Osteocyte (in vitro differentiated cells): ENCODE measurements around the gene CBX7. TPM values are rescaled to one million over a fixed set of nuclear protein-coding genes. Genes with fewer than 3 reads are reported as not detected.

Experiments
- DNase-seq: peaks from one replicate; pipeline ENCODE4 v3.0.0; 2021; ENCODE audit warnings: mixed read lengths; ENCODE audit not compliant: unreplicated experiment; ENCODE audit errors: extremely low spot score
- H3K27ac Mint-ChIP-seq: one replicate; pipeline ENCODE4 v1.8.0; 2021; ENCODE audit warnings: mild to moderate bottlenecking, mixed read lengths; ENCODE audit not compliant: unreplicated experiment
- H3K27me3 Mint-ChIP-seq: one replicate; pipeline ENCODE4 v1.8.0; 2021; ENCODE audit warnings: mixed read lengths; ENCODE audit not compliant: unreplicated experiment
- H3K36me3 Mint-ChIP-seq: one replicate; pipeline ENCODE4 v1.8.0; 2021; ENCODE audit warnings: mixed read lengths; ENCODE audit not compliant: unreplicated experiment
- H3K4me1 Mint-ChIP-seq: one replicate; pipeline ENCODE4 v1.8.0; 2021; ENCODE audit warnings: mixed read lengths; ENCODE audit not compliant: unreplicated experiment
- H3K4me3 Mint-ChIP-seq: one replicate; pipeline ENCODE4 v1.8.0; 2021; ENCODE audit warnings: mild to moderate bottlenecking, moderate library complexity, mixed read lengths; ENCODE audit not compliant: unreplicated experiment
- H3K9me3 Mint-ChIP-seq: one replicate; pipeline ENCODE4 v1.8.0; 2021; ENCODE audit warnings: mixed read lengths; ENCODE audit not compliant: unreplicated experiment
- total RNA-seq: library from RNA; stranded (reverse); gene quantifications from 2 replicates; pipeline ENCODE4 v1.2.1, GENCODE V29; 2021
- TF ChIP-seq, protein P1 (sequence below): fragments of 200-600 bp; sonication (generic); IDR thresholded peaks from 2 replicates; pipeline ENCODE4 v1.5.0; 2021; ENCODE audit warnings: antibody characterized with exemption, mild to moderate bottlenecking, moderate library complexity

The CBX7 gene
- total RNA-seq, 1 donor from 2014 or later = 9.6 TPM

DNA sequence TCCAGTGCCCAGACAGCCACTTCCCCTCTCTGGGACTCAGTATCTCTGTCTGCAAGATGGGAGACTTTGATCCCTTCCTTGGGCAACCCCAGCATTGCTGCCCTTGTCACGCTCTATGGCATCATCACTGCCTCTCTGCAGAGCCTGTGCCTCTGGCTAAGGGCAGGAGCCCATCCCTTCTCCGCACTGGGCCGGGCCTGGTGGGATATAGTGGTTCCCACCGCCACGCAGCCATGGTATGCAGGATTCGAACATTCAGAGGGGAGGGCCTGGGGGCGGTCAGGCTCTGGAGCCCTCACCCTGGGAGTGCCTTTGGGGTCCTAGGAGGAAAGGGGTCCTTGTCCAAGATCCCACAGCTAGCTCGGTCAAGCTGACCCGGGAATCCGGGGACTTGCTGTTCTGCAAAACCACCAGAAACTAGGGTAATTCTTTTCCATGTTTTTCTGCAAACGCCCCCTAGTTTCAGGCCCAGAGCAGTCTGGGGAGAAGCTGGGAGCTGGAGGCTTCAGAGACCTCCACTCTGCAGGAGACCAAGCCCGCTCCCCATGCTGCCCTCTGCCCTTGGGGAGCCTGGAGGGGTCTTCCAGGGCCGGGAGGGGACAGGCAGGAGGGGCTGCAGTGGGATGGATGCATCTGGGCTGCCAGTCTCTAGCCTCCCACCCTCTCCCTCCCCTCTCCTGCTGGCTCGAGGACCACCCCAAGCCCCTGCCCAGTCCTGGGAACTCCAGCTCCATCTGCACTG, 24.4 kb upstream of the CBX7 start:
- H3K27me3 Mint-ChIP-seq = no peaks in the 10 kb centered on the region
- no peaks in the 10 kb centered on the region for H3K36me3 Mint-ChIP-seq
- TF ChIP-seq, protein P1, sequence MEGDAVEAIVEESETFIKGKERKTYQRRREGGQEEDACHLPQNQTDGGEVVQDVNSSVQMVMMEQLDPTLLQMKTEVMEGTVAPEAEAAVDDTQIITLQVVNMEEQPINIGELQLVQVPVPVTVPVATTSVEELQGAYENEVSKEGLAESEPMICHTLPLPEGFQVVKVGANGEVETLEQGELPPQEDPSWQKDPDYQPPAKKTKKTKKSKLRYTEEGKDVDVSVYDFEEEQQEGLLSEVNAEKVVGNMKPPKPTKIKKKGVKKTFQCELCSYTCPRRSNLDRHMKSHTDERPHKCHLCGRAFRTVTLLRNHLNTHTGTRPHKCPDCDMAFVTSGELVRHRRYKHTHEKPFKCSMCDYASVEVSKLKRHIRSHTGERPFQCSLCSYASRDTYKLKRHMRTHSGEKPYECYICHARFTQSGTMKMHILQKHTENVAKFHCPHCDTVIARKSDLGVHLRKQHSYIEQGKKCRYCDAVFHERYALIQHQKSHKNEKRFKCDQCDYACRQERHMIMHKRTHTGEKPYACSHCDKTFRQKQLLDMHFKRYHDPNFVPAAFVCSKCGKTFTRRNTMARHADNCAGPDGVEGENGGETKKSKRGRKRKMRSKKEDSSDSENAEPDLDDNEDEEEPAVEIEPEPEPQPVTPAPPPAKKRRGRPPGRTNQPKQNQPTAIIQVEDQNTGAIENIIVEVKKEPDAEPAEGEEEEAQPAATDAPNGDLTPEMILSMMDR = no peak
- H3K27ac Mint-ChIP-seq = peak overlapping the region; percentile 100
- H3K9me3 Mint-ChIP-seq = no peaks in the 10 kb centered on the region
- DNase-seq = peak; percentile 79
- H3K4me3 Mint-ChIP-seq = no peak overlapping the region
- H3K4me1 Mint-ChIP-seq = peaks cover 55% of the 10 kb centered on the region

DNA sequence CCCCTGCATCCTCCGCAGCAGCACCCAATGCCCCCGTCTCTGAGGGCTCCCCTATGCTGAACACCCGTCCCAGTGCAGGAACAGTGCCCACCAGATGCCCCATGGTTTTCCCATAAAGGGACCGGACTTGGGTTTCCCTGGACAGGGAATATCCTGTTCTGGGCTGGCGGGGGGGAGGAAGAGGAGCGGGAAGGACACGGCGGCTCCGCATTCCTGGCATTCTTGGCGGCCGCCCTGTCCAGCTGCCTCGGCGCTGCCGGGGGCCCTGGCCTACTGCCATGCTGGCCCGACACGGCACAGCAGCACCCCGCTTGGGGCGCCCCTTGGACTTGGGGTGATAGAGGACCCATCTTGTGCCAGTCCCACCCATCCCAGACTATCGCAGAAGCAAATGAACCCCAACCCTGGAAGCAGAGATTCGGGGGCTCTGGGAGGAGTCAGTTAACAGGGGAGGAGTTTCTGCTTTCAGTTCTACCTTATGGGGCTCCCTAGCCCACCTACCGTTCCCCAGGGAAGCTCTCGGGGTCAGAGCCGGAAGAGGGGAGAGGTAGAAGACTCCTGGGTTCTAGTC, 23.7 kb upstream of the CBX7 start:
- peak; percentile 90 for DNase-seq
- H3K4me1 Mint-ChIP-seq = peaks cover 59% of the 10 kb centered on the region
- peak overlapping the region; percentile 100 for H3K27ac Mint-ChIP-seq
- H3K27me3 Mint-ChIP-seq = no peaks in the 10 kb centered on the region
- H3K36me3 Mint-ChIP-seq = no peaks in the 10 kb centered on the region
- no peaks in the 10 kb centered on the region for H3K9me3 Mint-ChIP-seq
- no peak overlapping the region for H3K4me3 Mint-ChIP-seq
- TF ChIP-seq, protein P1 = no peak

DNA sequence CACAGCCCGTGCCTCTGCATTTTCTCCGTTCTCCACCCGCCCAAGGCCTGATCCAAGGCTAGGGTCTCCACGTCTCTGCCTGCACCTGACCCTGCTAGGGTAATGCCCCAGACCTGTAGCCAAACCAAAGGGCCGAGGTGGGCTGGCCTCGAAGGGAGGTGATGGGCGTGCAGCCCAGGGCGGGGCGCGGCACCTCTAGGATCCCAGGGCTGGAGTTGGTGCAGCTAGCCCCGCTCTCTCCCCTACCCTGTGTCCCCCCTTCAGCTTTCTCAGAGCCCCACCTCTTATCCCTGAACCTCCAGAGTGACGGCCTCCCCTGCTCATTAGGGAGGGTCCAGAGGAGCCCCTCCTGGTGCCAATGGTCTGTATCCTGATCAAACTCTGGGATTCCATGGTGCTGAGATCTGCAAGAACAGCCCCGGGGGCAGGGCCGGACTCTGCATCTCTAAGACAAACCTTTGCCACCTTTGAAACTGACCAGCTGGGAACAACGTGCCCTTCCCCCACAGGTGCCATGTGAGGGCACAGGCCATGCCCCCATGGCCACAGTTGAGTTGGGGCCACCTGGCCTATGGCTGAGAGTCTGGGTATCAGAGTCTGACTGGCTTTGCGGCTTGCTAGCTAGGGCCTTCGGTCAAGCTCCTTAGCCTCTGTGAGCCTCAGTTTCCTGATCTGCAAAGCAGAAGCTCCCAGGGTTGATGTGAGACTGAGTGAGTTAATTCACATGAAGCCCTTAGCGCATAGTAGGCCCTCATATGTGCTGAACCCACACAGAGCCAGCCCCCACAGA, 23.1 kb upstream of the CBX7 start:
- peak; percentile 81 for DNase-seq
- Mint-ChIP-seq H3K4me1 (peaks cover 66% of the 10 kb centered on the region), H3K36me3 (no peaks in the 10 kb centered on the region), H3K27me3 (no peaks in the 10 kb centered on the region), H3K4me3 (no peak overlapping the region), H3K9me3 (no peaks in the 10 kb centered on the region), H3K27ac (peak overlapping the region; percentile 100)
- TF ChIP-seq, protein P1 = no peak

DNA sequence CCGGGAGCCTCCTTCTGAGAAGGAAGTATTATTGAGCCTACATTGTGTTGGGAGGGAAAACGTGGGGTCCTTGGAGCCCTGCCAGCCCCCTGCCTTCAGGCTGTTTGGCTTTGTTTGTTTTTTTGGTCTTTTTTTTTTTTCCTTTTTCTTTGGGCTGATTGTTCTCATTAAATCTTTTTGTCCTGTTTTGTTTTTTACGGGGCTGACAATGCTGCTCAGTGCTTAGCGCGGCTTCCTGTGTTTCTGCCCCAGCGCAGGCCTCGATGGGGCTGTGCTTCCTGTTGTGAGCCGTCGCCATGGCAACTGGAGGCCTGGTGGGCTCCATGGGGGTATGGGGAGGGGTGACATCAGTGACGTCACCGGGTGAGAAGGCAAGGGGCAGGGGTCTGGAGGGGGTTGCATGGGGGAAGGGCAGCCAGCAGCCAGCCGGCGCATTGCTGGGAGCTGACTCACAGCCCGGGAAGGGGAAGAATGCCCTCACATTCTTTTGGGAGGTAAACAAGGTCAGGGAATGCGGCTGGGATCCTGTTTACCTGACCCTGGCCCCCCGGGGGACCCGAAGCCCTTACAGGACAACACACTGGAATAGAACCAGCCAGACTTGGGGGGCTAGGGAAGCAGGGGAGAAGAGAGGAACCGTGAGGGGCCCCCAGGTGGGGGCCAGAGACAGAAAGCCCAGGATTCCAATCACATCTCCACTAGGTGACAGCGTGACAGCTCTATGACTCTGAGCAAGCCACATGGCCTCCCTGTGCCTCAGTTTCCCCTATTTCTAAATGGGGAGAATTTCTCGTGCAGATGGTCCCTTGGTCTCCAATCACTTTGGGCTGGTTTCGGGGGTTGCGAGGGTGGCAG, 22.2 kb upstream of the CBX7 start:
- TF ChIP-seq, protein P1 = no peak
- Mint-ChIP-seq H3K4me1 (peaks cover 67% of the 10 kb centered on the region), H3K27ac (peak overlapping the region; percentile 100), H3K9me3 (no peaks in the 10 kb centered on the region), H3K4me3 (peak overlapping the region; percentile 55), H3K36me3 (no peaks in the 10 kb centered on the region), H3K27me3 (no peaks in the 10 kb centered on the region)
- DNase-seq = peak; percentile 96
